Ovary (tissue), 3 donors: ENCODE data around the gene RNH1.

Experiments used
- CTCF ChIP-seq, 3 donors: fragments of 450-650 bp in 2 of 3; fragments of 200-600 bp in 1 of 3; IDR thresholded peaks; one replicate each; pipeline versions ENCODE4 v1.5.1 to v1.8.0; 2016 to 2022; ENCODE audit warnings: antibody characterized with exemption in 3 of 3, mild to moderate bottlenecking in 1 of 3
- EP300 ChIP-seq: sonication (generic); formaldehyde crosslinking; IDR thresholded peaks from one replicate; pipeline ENCODE4 v1.6.1; 2017; ENCODE audit warnings: antibody characterized with exemption
- POLR2A ChIP-seq: fragments of 450-650 bp; IDR thresholded peaks from one replicate; pipeline ENCODE4 v1.6.1; 2017; ENCODE audit warnings: antibody characterized with exemption, mild to moderate bottlenecking, moderate library complexity
- donor health status: DM: no; HTN: no; CAD: no.

GRCh38 chr11:550746-551085, 43.7 kb upstream of the RNH1 start:
- TF ChIP-seq CTCF (IDR thresholded peaks at IDR 0.05) (no peak), EP300 (no peak), POLR2A (no peak)
